DMS 273 (cell line): ENCODE data around the gene GPR101.

Source experiments
- DNase-seq: peaks from one replicate; lab custom pipeline; 2025; ENCODE audit not compliant: unreplicated experiment; lab: John Stamatoyannopoulos, UW

The GPR101 gene

GRCh38 chrX:137033774-137034507 lies at the start of gene GPR101:
Gene GPR101, minus strand, starts transcription at chrX:137033995. Its CDS starts 2,321 bp downstream, at chrX:137031674.
- peak; percentile 57 for DNase-seq

DNA sequence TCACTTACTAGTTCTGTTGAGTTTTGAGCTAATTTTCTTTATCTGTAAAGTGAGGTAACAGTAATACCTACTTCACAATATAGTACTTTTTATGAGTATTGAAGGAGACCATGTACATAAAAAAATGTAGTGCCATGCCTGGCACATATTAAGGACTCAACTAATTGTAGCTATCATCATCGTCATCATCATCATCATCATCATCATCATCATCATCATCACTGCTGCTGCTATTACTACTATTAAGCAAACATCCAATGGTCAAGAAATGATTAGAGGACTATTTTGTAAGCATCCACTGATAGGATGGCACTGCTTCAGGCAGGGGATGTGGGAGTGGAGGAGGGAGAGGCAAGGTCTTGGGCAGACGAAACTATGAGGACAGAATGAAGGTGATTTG lies 47.4 kb upstream of the GPR101 start:
- DNase-seq = no peak

GRCh38 chrX:137072396-137072795 lies 38.6 kb upstream of the GPR101 start:
- no peak for DNase-seq

DNA sequence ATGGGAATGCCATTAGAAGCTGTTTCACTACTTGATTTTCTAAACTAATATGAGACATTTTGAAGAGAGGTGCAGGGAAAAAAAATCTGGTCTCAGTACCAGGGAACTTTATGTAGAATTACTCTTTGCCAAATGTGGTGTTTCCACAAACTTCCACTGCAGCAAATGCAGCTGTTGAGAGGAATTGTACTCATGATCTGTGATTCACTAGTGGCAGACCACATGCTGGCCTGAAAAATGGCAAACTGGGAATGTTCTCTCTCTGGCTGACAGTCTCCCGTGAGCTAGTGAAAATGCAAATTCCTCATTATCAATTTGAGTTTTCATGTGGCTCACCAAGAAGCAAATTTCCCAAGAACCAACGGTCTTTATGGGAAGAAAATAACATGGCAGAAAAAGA lies 37.8 kb upstream of the GPR101 start:
- no peak for DNase-seq

DNA sequence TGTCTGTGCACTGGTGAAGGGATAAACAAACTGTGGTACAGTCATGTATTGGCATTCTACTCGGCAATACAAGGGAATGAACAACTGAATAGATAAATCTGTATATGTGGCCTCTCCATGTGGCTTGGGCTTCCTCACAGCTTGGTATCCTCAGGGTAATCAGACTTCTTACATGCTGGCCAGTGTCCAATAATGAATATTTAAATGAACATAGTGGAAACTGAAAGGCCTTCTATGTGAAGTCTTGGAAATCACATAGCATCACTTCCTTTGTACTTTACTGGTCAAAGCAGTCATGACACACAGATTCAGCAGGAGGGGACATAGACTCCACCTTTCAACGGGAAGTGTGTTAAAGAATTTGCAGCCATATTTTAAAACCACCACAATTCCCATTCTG lies 33.4 kb upstream of the GPR101 start:
- DNase-seq = no peak

DNA sequence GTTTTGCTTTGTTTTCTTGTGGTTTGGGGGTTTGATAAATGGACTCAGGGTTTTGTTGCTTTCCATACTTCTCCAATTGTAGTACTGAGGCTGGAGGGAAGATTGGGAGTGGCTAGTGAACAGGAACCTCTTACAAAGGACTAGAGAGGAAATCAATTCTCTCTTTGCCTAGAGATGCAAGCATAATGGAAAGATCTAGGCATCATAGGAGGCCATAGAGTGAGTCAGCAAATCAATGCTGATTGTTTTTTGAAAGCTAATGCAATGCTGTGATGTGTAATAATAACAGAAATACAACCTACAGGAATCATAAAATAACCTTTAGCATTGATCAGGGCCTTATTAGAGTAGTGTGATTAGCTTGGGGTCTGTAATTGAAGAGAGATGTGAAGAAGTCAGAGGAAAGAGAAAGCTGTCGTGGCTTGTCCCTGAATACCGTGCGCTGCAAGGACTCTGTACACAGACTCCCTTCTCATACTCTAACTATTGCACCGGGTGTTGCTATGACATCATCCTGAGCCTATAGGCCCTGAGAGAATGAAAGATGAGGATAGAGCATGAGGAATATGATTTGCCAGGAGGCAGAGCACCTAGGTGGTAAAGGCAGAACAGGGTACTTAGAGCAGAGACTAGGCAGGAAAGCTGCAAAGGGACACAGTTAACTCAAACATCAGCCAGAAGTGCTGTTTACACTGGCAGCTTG lies 29.3 kb upstream of the GPR101 start:
- DNase-seq = peak; percentile 22

GRCh38 chrX:137058339-137059127 lies 24.7 kb upstream of the GPR101 start:
- no peak for DNase-seq

DNA sequence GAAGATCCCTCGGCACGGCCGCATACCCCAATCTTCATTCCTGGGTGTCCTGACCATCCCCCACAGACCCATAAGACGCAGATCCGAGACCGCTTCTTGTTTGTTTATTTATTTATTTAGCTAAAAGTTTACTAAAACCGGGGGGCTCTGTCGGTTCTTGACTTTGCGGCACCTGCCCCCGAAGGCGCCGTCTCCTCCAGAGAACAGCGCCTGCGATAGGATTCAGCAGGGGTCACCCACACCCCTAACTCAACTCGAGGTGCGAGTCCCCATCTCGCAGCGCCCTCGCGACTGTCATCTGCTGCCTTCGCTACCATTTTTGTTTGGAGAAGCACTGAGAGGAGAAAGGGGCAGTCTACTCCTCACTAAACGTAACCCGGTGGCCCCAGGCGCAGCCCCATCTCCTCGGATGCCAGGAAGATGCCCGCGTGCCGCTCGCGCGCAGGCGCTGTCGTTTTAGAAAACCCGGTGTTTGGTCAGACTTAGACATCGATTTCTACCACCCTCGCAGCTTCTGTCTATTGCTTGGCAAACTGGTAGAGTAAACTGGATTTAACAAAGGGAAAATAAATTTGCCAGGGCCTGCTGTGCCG lies 18.9 kb upstream of the GPR101 start:
- peak; percentile 52 for DNase-seq

GRCh38 chrX:137051978-137052642 lies 18.3 kb upstream of the GPR101 start:
- DNase-seq = peak; percentile 86

- DNase-seq = no peak
These were observed 11.1 kb upstream of the GPR101 start for GRCh38 chrX:137044893-137045292.

DNA sequence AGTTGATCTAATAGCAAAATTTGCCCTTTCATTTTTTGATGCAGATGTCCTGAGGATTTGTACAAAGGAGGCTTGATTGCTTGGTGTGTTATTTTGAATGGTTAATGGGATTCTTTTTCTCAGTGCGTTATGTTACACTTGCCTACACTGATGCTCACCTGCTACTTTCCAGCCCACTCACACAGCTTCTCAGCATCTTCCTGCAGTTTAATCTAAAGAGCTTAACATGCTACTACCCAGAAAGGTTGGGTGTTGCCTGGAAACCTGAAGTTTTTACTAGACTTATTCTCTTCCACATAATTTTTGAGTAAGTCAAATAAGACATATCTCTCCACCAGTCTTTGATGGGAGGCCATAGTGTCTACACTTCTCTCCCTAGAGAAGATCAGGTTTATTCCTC lies 9.9 kb upstream of the GPR101 start:
- no peak for DNase-seq

DNA sequence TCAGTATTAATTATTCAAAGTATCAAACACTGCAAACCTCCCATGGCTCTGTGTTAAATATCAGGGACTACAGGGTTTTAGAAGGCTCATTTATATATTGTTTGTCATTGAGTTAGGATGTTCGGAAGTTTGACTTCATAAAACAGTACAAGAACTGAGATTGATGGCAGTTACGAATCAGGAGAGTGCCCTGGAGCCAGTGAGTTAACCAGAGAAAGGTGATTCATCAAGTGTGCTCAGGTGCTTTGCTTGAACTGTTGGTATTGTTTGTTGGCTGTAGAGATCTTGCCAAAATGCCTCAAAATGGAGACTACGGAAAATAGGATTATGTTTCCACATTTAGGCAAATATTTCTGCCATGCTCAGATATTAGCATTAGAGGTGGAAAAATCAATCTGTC lies 7.5 kb upstream of the GPR101 start:
- no peak for DNase-seq

DNA sequence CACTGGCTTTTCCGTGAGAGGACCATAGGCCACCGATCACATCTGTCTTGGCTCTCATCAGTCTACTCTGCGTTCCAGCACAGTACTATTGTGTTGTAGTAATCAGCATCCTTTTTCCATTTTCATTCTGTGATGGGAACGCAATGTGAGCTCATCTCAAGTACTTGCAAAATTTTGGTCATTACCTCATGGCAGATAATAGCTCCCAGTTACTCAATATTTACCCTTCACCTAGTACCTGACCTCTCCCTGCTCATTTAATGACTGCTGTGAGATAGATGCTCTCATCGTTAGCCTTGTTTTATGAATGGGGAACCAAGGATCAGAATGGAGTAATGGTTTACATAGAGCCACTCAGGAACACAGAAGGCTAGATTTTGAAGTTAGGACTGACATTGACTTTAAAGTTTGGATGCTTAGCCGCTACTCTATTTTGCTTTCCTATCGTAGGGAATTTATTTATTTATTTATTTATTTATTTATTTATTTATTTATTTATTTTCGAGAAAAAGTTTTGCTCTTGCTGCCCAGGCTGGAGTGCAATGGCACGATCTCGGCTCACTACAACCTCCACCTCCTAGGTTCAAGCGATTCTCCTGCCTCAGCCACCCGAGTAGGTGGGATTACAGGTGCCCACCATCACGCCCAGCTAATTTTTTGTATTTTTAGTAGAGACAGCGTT lies 6.5 kb upstream of the GPR101 start:
- DNase-seq = no peak

DNA sequence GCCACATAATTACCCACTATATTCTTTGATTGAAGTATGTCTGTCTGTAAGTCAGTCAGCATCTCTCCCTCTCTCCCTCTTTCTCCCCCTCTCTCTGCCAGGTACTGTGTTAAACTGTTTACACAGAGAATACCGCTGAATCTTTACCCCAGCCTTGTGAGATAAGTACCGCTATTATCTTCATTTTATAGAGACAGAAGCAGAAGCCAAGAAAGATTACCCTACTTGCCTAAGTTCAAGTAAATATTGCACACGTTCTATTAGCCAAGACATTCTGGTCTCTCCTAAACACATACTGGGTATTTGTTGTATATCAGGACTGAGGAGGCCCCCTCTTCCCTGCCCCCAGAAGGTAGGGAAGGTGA lies 695 bp upstream of the GPR101 start:
- no peak for DNase-seq

GRCh38 chrX:137032841-137033773 lies 688 bp downstream of the GPR101 start:
- DNase-seq = peak; percentile 57

DNA sequence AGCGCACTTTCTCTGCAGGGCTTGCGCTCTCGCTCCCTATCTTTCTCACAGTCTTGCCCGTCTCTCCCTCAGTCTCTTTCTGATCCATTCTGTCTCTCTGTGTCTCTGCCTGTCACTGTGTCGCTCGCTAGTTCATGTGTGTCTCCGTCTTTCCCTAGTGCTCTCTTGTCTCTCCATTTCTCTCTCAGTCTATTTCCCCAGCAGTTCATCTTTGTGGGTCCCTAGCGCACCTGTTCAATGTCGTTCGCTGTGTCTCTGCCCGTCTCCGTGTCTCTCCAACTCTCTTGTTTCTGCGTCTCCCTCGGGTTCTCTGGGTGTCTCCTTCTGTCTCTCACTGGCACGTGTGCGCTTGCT lies 1.5 kb downstream of the GPR101 start:
- DNase-seq = no peak

DNA sequence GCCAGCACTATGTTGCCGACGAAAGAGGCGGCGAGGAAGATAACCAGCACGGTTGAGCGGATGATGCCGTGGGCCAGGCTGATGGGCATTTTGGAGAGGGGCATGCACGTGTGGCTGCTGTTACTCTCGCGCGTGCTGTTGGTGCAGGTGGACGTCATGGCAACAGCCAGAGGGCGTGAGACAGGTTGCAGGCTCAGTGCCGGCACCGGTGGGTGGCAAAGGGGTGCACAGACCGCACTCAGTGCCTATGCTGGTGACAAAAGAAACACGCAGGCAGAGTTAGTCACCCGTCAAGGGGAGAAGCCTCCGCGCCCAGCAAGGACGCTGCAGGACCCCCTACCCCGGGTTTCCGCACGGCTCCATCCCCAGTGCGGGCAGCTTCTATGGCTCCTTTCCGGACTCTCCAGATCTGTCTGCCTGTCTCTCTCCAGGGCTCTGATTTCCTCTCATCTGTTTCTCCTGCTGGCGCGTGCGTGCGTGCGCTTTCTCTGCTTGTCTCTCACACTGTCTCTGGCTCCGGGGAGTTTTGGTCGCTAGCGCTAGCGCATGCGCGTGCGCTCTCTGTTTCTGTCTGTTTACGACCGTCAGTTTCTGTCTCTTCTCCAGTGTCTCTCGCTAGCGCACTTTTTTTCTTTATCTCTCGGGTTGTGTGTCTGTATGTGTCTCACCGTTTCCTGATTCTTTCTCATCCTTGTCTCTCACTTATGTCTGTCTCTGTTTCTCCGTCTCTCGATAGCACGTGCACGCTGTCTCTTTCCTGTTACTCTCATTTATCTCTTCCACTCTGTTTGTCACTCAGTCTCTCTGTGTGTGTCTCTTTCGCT lies 2.1 kb downstream of the GPR101 start:
- DNase-seq = peak; percentile 85

GRCh38 chrX:137031039-137031438 lies 2.8 kb downstream of the GPR101 start:
- DNase-seq = no peak

DNA sequence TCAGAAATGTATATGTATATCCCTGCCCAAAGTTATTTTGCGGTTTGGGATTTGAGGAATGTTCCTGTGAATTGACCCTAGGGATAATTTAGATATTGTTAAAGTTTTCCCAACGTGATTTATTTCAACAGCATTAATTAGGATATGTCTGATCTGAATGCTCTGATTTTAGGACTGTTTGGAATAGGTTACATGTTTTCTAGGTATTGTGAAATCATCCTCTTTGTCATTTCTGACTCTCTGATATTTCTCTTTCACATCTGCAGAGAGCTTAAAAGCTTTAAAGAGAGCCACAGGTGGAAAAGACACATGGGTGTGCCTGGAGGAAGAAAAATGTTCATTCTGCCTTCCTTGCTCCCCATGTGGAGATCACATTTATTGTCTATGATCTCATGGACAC lies 5.1 kb downstream of the GPR101 start:
- DNase-seq = no peak
